Psoas muscle (tissue), 8 donors: ENCODE measurements around the gene SMTNL2. TPM values are rescaled to one million over a fixed set of nuclear protein-coding genes. Genes with fewer than 3 reads are reported as not detected.
"Not testable (repeated sequence)": the region's sequence is repeated elsewhere in the genome, so short reads cannot be mapped to it uniquely, and the experiment has no call there.

Experiments used
- ATAC-seq, 4 donors: fragments of 200-7000 bp; cut with Tn5 transposase; one replicate each; pipeline ENCODE4 v1.9.1; 2020; ENCODE audit warnings: moderate library complexity in 3 of 4, mild to moderate bottlenecking in 2 of 4
- DNase-seq, 2 donors: peaks; one replicate each; pipeline ENCODE4 v3.0.0-alpha.2; 2020
- H3K27ac ChIP-seq: fragments of 200-600 bp; one replicate; pipeline ENCODE4 v1.8.0; 2022
- H3K27me3 ChIP-seq, 3 donors: fragments of 200-600 bp in 1 of 3; one replicate each; pipeline versions ENCODE4 v1.6.1 to v1.8.0; 2013 to 2022; ENCODE audit warnings: low read length in 2 of 3, mild to moderate bottlenecking in 2 of 3, moderate library complexity in 1 of 3; ENCODE audit not compliant: insufficient read depth in 3 of 3
- H3K36me3 ChIP-seq, 2 donors: fragments of 200-600 bp in 1 of 2; one replicate each; pipeline versions ENCODE4 v1.6.1 to v1.8.0; 2013 to 2022; ENCODE audit warnings: low read depth in 1 of 2, mild to moderate bottlenecking in 1 of 2, moderate library complexity in 1 of 2; ENCODE audit not compliant: insufficient read depth in 1 of 2
- H3K4me1 ChIP-seq: fragments of 200-600 bp; one replicate; pipeline ENCODE4 v1.8.0; 2022
- H3K4me3 ChIP-seq: fragments of 200-600 bp; one replicate; pipeline ENCODE4 v1.8.0; 2022; ENCODE audit warnings: mild to moderate bottlenecking
- H3K9me3 ChIP-seq: fragments of 200-600 bp; one replicate; pipeline ENCODE4 v1.8.0; 2022
- WGBS, 3 donors: extraction: QIAGEN DNeasy Blood & Tissue Kit; methylation state at CpG; one replicate each; pipeline versions ENCODE4 v1.1.6 to v1.1.7; 2013; 5-methylcytosine and 5-hydroxymethylcytosine counted together
- intact Hi-C, 2 donors: fragments of 100-400 bp; cut with DNase I; formaldehyde crosslinking; loops; one replicate each; pipeline versions ENCODE4 v1.11.0 to v1.14.2; 2022
- polyA plus RNA-seq, 3 donors: library from polyadenylated mRNA; stranded (reverse); fragments of 200-250 nt; gene quantifications; one replicate each; pipeline ENCODE4 v1.2.3, GENCODE V29; 2013
- total RNA-seq, 4 donors: library from RNA; stranded (reverse); fragmentation: NEBNext Ultra II Directional in 2 of 4; extraction: Animal tissue kit (Norgen Biotek cat#: 25700) in 2 of 4; gene quantifications; one replicate each; pipeline versions ENCODE4 v1.2.1 to v1.2.4, GENCODE V29; 2021 to 2023
- TF ChIP-seq, protein P1 (sequence below): fragments of 200-600 bp; IDR thresholded peaks from one replicate; pipeline ENCODE4 v1.8.0; 2022; ENCODE audit warnings: antibody characterized with exemption
- donor health status: healthy with polysubstance abuse.
- donor health status: DM: no; HTN: no; CAD: no; lungs with moderate emphysema.
- donor health status: Bipolar disorder and iron deficiency.
- donor health status: healthy.
- donor health status: DM: yes; HTN: yes; CAD: no.
- donor health status: DM: no; HTN: no; CAD: no.
- donor health status: DM: no; HTN: no; CAD: no.
- donor health status: DM: yes; HTN: yes; CAD: no.

Gene SMTNL2
- total and polyA plus RNA-seq, 7 donors = 20.7 to 524 (median 318) TPM

DNA sequence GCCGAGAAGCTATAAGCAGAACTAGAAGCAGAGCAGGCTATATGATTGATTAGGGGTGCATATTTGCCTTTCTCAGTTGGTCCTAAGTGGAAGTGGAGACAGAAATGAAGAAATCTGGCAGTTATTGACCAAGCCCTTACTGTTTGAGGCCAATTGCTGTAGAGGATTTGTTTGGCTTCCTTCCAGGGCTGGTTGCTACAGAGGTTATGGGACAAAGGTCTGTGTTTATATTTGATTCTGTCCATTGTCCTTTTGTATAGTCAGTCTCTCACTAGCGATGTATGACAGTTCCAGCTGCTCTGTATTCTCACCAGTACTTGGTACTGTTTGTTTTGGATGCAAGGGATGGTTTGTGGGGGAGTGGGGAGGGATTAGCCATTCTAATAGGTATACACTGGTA is 64.4 kb downstream of the SMTNL2 start:
- TF ChIP-seq, protein P1, sequence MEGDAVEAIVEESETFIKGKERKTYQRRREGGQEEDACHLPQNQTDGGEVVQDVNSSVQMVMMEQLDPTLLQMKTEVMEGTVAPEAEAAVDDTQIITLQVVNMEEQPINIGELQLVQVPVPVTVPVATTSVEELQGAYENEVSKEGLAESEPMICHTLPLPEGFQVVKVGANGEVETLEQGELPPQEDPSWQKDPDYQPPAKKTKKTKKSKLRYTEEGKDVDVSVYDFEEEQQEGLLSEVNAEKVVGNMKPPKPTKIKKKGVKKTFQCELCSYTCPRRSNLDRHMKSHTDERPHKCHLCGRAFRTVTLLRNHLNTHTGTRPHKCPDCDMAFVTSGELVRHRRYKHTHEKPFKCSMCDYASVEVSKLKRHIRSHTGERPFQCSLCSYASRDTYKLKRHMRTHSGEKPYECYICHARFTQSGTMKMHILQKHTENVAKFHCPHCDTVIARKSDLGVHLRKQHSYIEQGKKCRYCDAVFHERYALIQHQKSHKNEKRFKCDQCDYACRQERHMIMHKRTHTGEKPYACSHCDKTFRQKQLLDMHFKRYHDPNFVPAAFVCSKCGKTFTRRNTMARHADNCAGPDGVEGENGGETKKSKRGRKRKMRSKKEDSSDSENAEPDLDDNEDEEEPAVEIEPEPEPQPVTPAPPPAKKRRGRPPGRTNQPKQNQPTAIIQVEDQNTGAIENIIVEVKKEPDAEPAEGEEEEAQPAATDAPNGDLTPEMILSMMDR = no peak
- Histone ChIP-seq H3K36me3 (no peaks in the 10 kb centered on the region), H3K4me3 (no peak overlapping the region), H3K4me1 (no peaks in the 10 kb centered on the region), H3K27ac (no peak overlapping the region), H3K27me3 (peaks cover 0 to 30% (median 8%) of the 10 kb centered on the region in 3 donors), H3K9me3 (no peaks in the 10 kb centered on the region)
- no peak for ATAC-seq
- intact Hi-C loops = no loop called here
- no peak for DNase-seq
- 55 to 62% (median 56%) methylated on average over 2 of the region's 2 CpGs for WGBS, 3 donors

DNA sequence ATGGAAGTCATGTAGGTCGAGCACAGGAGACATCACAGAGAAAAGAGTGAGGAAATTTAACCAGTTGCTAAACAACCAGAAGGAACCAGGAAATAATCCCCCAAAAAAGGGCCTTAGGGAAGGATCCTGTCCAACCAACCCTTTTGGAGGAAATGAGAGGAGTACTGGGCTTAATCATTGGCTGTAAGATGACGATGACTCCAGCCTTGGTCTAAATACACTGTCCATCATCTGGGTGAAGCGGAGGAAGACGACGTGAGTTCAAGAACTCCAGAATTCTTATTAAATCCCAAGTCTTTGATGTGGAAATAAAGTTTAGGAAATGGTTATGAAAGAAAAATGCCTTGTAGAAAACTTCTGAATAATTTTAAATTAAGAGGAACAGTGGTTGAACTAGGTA is 68.7 kb downstream of the SMTNL2 start:
- Histone ChIP-seq H3K4me1 (no peaks in the 10 kb centered on the region), H3K27ac (no peak overlapping the region), H3K4me3 (no peak overlapping the region), H3K27me3 (peaks cover 0 to 29% (median 8%) of the 10 kb centered on the region in 3 donors), H3K36me3 (no peaks in the 10 kb centered on the region), H3K9me3 (no peaks in the 10 kb centered on the region)
- intact Hi-C loops = loop anchor here in 1 of 2 donors (10.0 kb wide), 1 partner anchor 688 kb away; the partner anchor contains the start of gene ATP2A3
- 68 to 74% (median 73%) methylated on average over 5 of the region's 5 CpGs for WGBS, 3 donors
- DNase-seq = no peak
- TF ChIP-seq, protein P1 = no peak
- no peak for ATAC-seq

DNA sequence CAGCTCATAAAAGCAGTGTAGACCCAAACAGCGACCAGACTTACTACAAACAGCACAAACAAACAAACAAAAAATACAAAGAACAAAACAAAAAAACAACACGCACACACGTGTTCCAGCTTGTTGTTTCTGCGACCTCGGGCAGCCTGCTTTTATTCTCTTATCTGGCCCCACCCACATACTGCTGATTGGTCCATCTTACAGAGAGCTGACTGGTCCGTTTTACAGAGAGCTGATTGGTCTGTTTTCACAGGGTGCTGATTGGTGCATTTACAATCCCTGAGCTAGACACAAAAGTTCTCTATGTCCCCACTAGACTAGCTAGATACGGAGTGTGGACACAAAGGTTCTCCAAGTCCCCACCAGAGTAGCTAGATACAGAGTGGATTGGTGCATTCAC is 71.6 kb downstream of the SMTNL2 start:
- not testable (repeated sequence) for H3K4me1 ChIP-seq, H3K27ac ChIP-seq, DNase-seq, ATAC-seq, H3K4me3 ChIP-seq, H3K9me3 ChIP-seq, H3K36me3 ChIP-seq
- H3K27me3 ChIP-seq = peaks cover 0 to 40% (median 8%) of the 10 kb centered on the region in 3 donors
- intact Hi-C loops = loop anchor here in 1 of 2 donors (10.0 kb wide), 1 partner anchor 691 kb away; the partner anchor contains the start of gene ATP2A3
- WGBS, 3 donors = 82 to 83% (median 83%) methylated on average over 7 of the region's 7 CpGs

DNA sequence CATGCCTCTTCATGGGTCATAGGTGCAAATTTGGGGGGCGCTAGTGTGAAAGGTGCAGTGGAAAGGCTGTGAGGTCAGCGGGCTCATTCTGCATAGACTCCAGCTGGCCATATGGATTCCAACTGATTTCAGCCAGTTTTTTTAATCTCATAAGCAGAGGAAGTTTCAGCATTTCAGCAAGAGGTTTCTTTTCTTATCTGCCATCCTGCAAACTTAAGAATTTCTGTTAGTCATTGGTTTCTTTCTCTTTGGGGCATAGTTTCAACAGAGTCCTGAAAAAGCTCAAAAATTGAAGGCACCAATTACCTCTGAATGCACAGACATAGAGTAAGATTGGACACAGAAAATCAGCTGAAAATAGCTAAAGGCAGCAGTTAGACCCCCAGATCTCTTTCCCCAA is 73.3 kb downstream of the SMTNL2 start:
- Histone ChIP-seq H3K4me1 (no peaks in the 10 kb centered on the region), H3K27ac (no peak overlapping the region), H3K36me3 (no peaks in the 10 kb centered on the region), H3K4me3 (no peak overlapping the region), H3K27me3 (peaks cover 0 to 34% (median 4%) of the 10 kb centered on the region in 3 donors), H3K9me3 (no peaks in the 10 kb centered on the region)
- TF ChIP-seq, protein P1 = no peak
- intact Hi-C loops = loop anchor here in 1 of 2 donors (10.0 kb wide), 1 partner anchor 693 kb away; the partner anchor contains the start of gene ATP2A3
- ATAC-seq (no peak), DNase-seq (no peak)
- WGBS, 3 donors = 91 to 97% (median 93%) methylated on average over 2 of the region's 2 CpGs

Other genes with a start within 250 kb of the SMTNL2 start
- 100 to 1,000 TPM; 152 to 239 (median 175) TPM for gene UBE2G1, start 217.9 kb upstream of the SMTNL2 start, total RNA-seq
- 100 to 1,000 TPM in 1 of 3 donors, 10 to 100 TPM in 2; 54.6 to 128 (median 73.0) TPM for gene UBE2G1, start 217.9 kb upstream of the SMTNL2 start, polyA plus RNA-seq
- gene SPNS3, start 150.6 kb upstream of the SMTNL2 start, total RNA-seq = not detected
- gene SPNS3, start 150.6 kb upstream of the SMTNL2 start, polyA plus RNA-seq = under 1 TPM in 1 of 3 donors, not detected in 2; 0.09 TPM
- 1 to 10 TPM; 3.5 to 7.1 (median 6.3) TPM for gene SPNS2, start 85.6 kb upstream of the SMTNL2 start, total RNA-seq
- gene SPNS2, start 85.6 kb upstream of the SMTNL2 start, polyA plus RNA-seq = 10 to 100 TPM in 1 of 3 donors, 1 to 10 TPM in 2; 6.0 to 10.6 (median 7.4) TPM
- gene MYBBP1A, start 29.1 kb upstream of the SMTNL2 start, total RNA-seq = 10 to 100 TPM; 31.3 to 63.2 (median 46.3) TPM
- gene MYBBP1A, start 29.1 kb upstream of the SMTNL2 start, polyA plus RNA-seq = 10 to 100 TPM; 28.5 to 54.4 (median 35.5) TPM
- not detected for gene GGT6, start 24.0 kb upstream of the SMTNL2 start, total RNA-seq
- gene GGT6, start 24.0 kb upstream of the SMTNL2 start, polyA plus RNA-seq = under 1 TPM in 1 of 3 donors, not detected in 2; 0.03 TPM
- gene ALOX15, start 57.1 kb downstream of the SMTNL2 start, total RNA-seq = under 1 TPM in 2 of 4 donors, not detected in 2; 0.10 to 0.36 TPM
- not detected for gene ALOX15, start 57.1 kb downstream of the SMTNL2 start, polyA plus RNA-seq
- 10 to 100 TPM; 51.7 to 57.2 (median 55.5) TPM for gene PELP1, start 119.6 kb downstream of the SMTNL2 start, total RNA-seq
- 10 to 100 TPM; 17.5 to 38.6 (median 20.4) TPM for gene PELP1, start 119.6 kb downstream of the SMTNL2 start, polyA plus RNA-seq
- gene ARRB2, start 126.1 kb downstream of the SMTNL2 start, total RNA-seq = 10 to 100 TPM; 12.1 to 16.5 (median 14.7) TPM
- 10 to 100 TPM in 1 of 3 donors, 1 to 10 TPM in 2; 6.6 to 11.8 (median 8.0) TPM for gene ARRB2, start 126.1 kb downstream of the SMTNL2 start, polyA plus RNA-seq
- gene MED11, start 146.9 kb downstream of the SMTNL2 start, total RNA-seq = 10 to 100 TPM; 19.2 to 26.6 (median 23.7) TPM
- 10 to 100 TPM; 44.0 to 52.1 (median 46.3) TPM for gene MED11, start 146.9 kb downstream of the SMTNL2 start, polyA plus RNA-seq
- under 1 TPM in 3 of 4 donors, not detected in 1; 0.08 to 0.30 (median 0.15) TPM for gene ZMYND15, start 155.3 kb downstream of the SMTNL2 start, total RNA-seq
- gene ZMYND15, start 155.3 kb downstream of the SMTNL2 start, polyA plus RNA-seq = under 1 TPM in 2 of 3 donors, not detected in 1; 0.04 to 0.09 TPM
- 1 to 10 TPM; 1.7 to 5.4 (median 2.8) TPM for gene CXCL16, start 155.4 kb downstream of the SMTNL2 start, total RNA-seq
- gene CXCL16, start 155.4 kb downstream of the SMTNL2 start, polyA plus RNA-seq = under 1 TPM; 0.45 to 0.72 (median 0.48) TPM
- gene TM4SF5, start 187.4 kb downstream of the SMTNL2 start, total RNA-seq = not detected
- under 1 TPM in 1 of 3 donors, not detected in 2; 0.34 TPM for gene TM4SF5, start 187.4 kb downstream of the SMTNL2 start, polyA plus RNA-seq
- gene VMO1, start 201.8 kb downstream of the SMTNL2 start, total RNA-seq = under 1 TPM; 0.42 to 0.84 (median 0.64) TPM
- 1 to 10 TPM in 2 of 3 donors, under 1 TPM in 1; 0.84 to 3.1 (median 1.8) TPM for gene VMO1, start 201.8 kb downstream of the SMTNL2 start, polyA plus RNA-seq
- not detected for gene GLTPD2, start 204.4 kb downstream of the SMTNL2 start, total RNA-seq
- not detected for gene GLTPD2, start 204.4 kb downstream of the SMTNL2 start, polyA plus RNA-seq
- 100 to 1,000 TPM; 160 to 254 (median 234) TPM for gene PSMB6, start 211.6 kb downstream of the SMTNL2 start, total RNA-seq
- 100 to 1,000 TPM; 416 to 561 (median 427) TPM for gene PSMB6, start 211.6 kb downstream of the SMTNL2 start, polyA plus RNA-seq
- gene PLD2, start 222.6 kb downstream of the SMTNL2 start, total RNA-seq = 1 to 10 TPM; 3.7 to 7.5 (median 4.3) TPM
- 1 to 10 TPM; 2.4 to 4.2 (median 3.0) TPM for gene PLD2, start 222.6 kb downstream of the SMTNL2 start, polyA plus RNA-seq
- 10 to 100 TPM; 15.8 to 23.8 (median 20.8) TPM for gene MINK1, start 248.8 kb downstream of the SMTNL2 start, total RNA-seq
- gene MINK1, start 248.8 kb downstream of the SMTNL2 start, polyA plus RNA-seq = 10 to 100 TPM in 2 of 3 donors, 1 to 10 TPM in 1; 8.9 to 19.2 (median 14.2) TPM